ENCODE data around the gene TMPRSS13. TPM values are rescaled to one million over a fixed set of nuclear protein-coding genes. Genes with fewer than 3 reads are reported as not detected.
A peak's percentile ranks its signal among the peaks of the same experiment; 100 is the strongest.
"Not testable (repeated sequence)": the region's sequence is repeated elsewhere in the genome, so short reads cannot be mapped to it uniquely, and the experiment has no call there.

Gene TMPRSS13
- total RNA-seq, 3 donors from 2014 or later = 0.26 to 0.38 (median 0.38) TPM

- Mint-ChIP-seq H3K9me3 (no peaks in the 10 kb centered on the region), H3K4me1 (ENCODE audit: low read depth) (peaks cover 42% of the 10 kb centered on the region), H3K27me3 (ENCODE audit: low read depth) (no peaks in the 10 kb centered on the region), H3K4me3 (no peak overlapping the region), H3K36me3 (ENCODE audit: insufficient read depth) (no peaks in the 10 kb centered on the region)
- ATAC-seq (no peak), DNase-seq (no peak)
Observed at GRCh38 chr11:117928446-117929141, 608 bp downstream of the TMPRSS13 start.

GRCh38 chr11:117927926-117928325, 1.3 kb downstream of the TMPRSS13 start:
- H3K4me3 Mint-ChIP-seq = no peak overlapping the region
- H3K36me3 Mint-ChIP-seq (ENCODE audit: insufficient read depth) = no peaks in the 10 kb centered on the region
- no peak for ATAC-seq

DNA sequence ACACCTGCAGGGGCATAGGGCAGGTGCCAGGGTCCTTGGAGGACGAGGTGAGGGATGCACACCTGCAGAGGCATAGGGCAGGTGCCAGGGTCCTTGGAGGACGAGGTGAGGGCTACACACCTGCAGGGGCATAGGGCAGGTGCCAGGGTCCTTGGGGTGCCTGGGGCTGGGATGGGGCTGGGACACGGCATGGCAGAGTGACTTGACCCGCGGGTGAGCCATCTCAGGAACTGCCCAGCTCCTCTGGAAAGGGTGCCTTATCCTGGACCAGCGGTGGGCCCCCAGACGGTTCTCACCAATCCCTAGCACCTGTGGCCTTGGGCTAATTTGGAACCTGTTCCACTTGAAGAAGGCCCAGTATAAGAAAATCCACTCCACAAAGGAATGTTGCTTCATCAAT, 3.0 kb downstream of the TMPRSS13 start:
- H3K36me3 Mint-ChIP-seq (ENCODE audit: insufficient read depth); H3K27me3 Mint-ChIP-seq (ENCODE audit: low read depth); DNase-seq; H3K9me3 Mint-ChIP-seq; H3K4me3 Mint-ChIP-seq; ATAC-seq: not testable (repeated sequence)
- H3K4me1 Mint-ChIP-seq (ENCODE audit: low read depth) = peaks cover 25% of the 10 kb centered on the region

More at GRCh38 chr11:117927926-117928325, 1.3 kb downstream of the TMPRSS13 start:
- H3K9me3 Mint-ChIP-seq = no peaks in the 10 kb centered on the region
- H3K27me3 Mint-ChIP-seq (ENCODE audit: low read depth) = no peaks in the 10 kb centered on the region
- H3K4me1 Mint-ChIP-seq (ENCODE audit: low read depth) = peaks cover 41% of the 10 kb centered on the region
- DNase-seq = no peak

DNA sequence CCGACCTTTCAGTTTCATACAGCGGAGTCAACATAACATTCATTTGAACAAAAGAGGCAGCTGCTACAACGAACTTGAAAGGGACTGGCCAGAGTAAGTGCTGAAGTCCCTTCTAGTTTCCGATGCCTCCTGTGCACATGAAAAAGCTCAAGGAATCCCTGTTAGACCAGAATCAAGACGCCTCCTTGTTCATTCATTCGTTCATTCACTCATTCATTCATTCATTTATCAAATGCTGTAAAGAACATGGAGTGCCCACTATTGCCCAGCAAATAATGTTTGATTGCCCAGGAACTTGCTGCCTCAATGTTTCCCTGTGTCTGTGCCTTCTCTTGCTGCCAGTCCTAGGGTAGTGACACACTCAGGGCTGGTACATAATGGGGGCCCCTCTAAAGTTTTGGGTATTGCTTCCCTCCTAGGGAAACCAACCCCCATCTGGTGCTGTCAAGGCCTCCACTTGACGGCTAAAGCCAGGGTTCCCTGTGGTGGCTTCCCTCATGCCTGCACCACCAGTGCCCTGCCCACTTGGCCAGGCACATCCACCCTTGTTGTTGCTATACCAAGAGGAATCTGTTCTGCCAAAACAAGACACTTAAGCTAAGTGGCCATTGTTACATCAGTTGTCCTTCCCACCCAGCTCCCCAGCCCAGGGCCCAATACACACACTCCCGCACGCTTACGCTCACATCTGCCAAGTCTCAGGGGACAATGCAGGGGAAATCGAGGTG, 3.8 kb downstream of the TMPRSS13 start:
- H3K9me3 Mint-ChIP-seq = no peaks in the 10 kb centered on the region
- no peak for ATAC-seq
- H3K27me3 Mint-ChIP-seq (ENCODE audit: low read depth) = no peaks in the 10 kb centered on the region
- peaks cover 17% of the 10 kb centered on the region for H3K4me1 Mint-ChIP-seq (ENCODE audit: low read depth)
- DNase-seq = no peak
- no peaks in the 10 kb centered on the region for H3K36me3 Mint-ChIP-seq (ENCODE audit: insufficient read depth)
- H3K4me3 Mint-ChIP-seq = no peak overlapping the region

GRCh38 chr11:117924631-117925170, 4.5 kb downstream of the TMPRSS13 start:
- no peaks in the 10 kb centered on the region for H3K36me3 Mint-ChIP-seq (ENCODE audit: insufficient read depth)
- H3K9me3 Mint-ChIP-seq = no peaks in the 10 kb centered on the region
- no peak overlapping the region for H3K4me3 Mint-ChIP-seq
- peaks cover 10% of the 10 kb centered on the region for H3K4me1 Mint-ChIP-seq (ENCODE audit: low read depth)
- DNase-seq = no peak
- H3K27me3 Mint-ChIP-seq (ENCODE audit: low read depth) = no peaks in the 10 kb centered on the region
- ATAC-seq = no peak

GRCh38 chr11:117923773-117924172, 5.4 kb downstream of the TMPRSS13 start:
- no peak for DNase-seq
- ATAC-seq = no peak
- Mint-ChIP-seq H3K36me3 (ENCODE audit: insufficient read depth) (no peaks in the 10 kb centered on the region), H3K4me3 (no peak overlapping the region), H3K9me3 (no peaks in the 10 kb centered on the region), H3K27me3 (ENCODE audit: low read depth) (no peaks in the 10 kb centered on the region), H3K4me1 (ENCODE audit: low read depth) (peaks cover 13% of the 10 kb centered on the region)

- DNase-seq (no peak), ATAC-seq (no peak)
- Mint-ChIP-seq H3K9me3 (no peaks in the 10 kb centered on the region), H3K4me1 (ENCODE audit: low read depth) (peaks cover 8% of the 10 kb centered on the region), H3K27me3 (ENCODE audit: low read depth) (no peaks in the 10 kb centered on the region), H3K36me3 (ENCODE audit: insufficient read depth) (no peaks in the 10 kb centered on the region), H3K4me3 (no peak overlapping the region)
Observed at GRCh38 chr11:117923275-117923674, 5.9 kb downstream of the TMPRSS13 start.

DNA sequence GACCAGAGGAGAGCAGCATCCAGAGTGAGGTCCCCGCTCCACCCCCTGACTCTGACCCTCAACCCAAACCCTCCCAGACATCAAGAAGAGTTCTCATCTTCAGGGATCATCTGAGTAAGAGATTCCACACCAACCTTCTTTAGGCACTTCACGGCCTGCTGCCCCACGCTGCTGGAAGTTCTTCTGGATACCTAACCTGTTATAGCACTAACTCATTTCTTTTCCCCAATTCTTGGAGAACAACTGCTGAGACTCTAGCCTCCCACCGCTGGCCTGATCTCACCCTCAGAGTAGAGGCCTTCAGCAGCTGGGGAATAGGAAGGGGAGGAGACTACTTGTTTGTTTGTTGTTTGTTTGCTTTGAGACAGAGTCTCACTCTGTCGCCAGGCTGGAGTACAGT, 7.3 kb downstream of the TMPRSS13 start:
- H3K36me3 Mint-ChIP-seq (ENCODE audit: insufficient read depth) = no peaks in the 10 kb centered on the region
- ATAC-seq = no peak
- no peaks in the 10 kb centered on the region for H3K27me3 Mint-ChIP-seq (ENCODE audit: low read depth)
- no peak overlapping the region for H3K4me3 Mint-ChIP-seq
- H3K4me1 Mint-ChIP-seq (ENCODE audit: low read depth) = peaks cover 5% of the 10 kb centered on the region
- no peaks in the 10 kb centered on the region for H3K9me3 Mint-ChIP-seq
- no peak for DNase-seq

GRCh38 chr11:117921456-117921855, 7.7 kb downstream of the TMPRSS13 start:
- Mint-ChIP-seq H3K27me3 (ENCODE audit: low read depth) (no peaks in the 10 kb centered on the region), H3K9me3 (no peaks in the 10 kb centered on the region), H3K4me1 (ENCODE audit: low read depth) (peaks cover 5% of the 10 kb centered on the region), H3K36me3 (ENCODE audit: insufficient read depth) (no peaks in the 10 kb centered on the region), H3K4me3 (no peak overlapping the region)
- DNase-seq = no peak
- no peak for ATAC-seq

DNA sequence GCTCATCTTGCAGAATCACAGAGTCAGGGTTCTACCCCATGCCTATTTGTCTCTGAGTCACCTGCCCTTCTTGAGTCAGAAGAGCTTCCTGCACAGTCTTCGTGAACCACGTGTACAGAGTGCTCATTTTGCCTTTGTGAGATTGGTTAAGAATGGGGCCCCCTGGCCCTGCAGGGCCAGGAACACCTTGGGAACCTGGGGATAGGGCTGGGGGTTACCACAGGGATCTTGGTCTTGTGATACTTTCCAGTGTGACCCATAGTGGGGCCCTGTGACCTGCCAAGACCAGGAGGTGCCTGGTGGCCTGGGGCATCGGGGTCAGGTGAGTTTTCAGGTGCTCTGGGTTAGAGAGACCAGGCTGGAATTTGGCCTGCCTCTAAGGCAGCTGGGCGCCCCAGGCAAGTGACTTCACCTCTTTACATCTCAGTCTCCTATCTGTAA, 9.4 kb downstream of the TMPRSS13 start:
- Mint-ChIP-seq H3K4me1 (ENCODE audit: low read depth) (peaks cover 5% of the 10 kb centered on the region), H3K27me3 (ENCODE audit: low read depth) (no peaks in the 10 kb centered on the region), H3K9me3 (no peaks in the 10 kb centered on the region), H3K36me3 (ENCODE audit: insufficient read depth) (no peaks in the 10 kb centered on the region), H3K4me3 (no peak overlapping the region)
- DNase-seq (no peak), ATAC-seq (peak; percentile 88 to 93)

DNA sequence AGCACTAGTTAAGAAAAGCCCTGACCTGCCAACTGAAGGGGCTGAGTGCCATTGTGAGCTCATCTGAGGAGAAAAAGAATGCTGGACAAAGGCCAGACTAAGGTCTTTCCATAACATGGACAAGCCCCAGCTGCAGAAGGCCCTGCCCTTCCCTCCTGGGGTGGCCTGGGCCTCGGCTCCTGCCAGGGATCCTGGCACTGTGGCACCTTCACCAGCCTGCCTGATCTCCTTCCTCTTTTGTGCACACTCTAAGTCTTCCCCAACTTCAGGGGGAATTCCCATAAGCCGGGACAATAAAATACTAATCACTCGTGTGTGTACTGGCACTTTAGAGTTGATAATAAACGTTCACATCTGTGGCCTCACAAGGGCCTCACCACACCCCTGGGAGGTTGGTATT, 9.9 kb downstream of the TMPRSS13 start:
- H3K9me3 Mint-ChIP-seq = no peaks in the 10 kb centered on the region
- ATAC-seq (peak; percentile 13 to 19), DNase-seq (no peak)
- peaks cover 5% of the 10 kb centered on the region for H3K4me1 Mint-ChIP-seq (ENCODE audit: low read depth)
- no peak overlapping the region for H3K4me3 Mint-ChIP-seq
- no peaks in the 10 kb centered on the region for H3K27me3 Mint-ChIP-seq (ENCODE audit: low read depth)
- H3K36me3 Mint-ChIP-seq (ENCODE audit: insufficient read depth) = no peaks in the 10 kb centered on the region

- H3K4me3 Mint-ChIP-seq = no peak overlapping the region
- no peaks in the 10 kb centered on the region for H3K27me3 Mint-ChIP-seq (ENCODE audit: low read depth)
- no peaks in the 10 kb centered on the region for H3K36me3 Mint-ChIP-seq (ENCODE audit: insufficient read depth)
- no peaks in the 10 kb centered on the region for H3K9me3 Mint-ChIP-seq
- no peak for ATAC-seq
- DNase-seq = no peak
- peaks cover 5% of the 10 kb centered on the region for H3K4me1 Mint-ChIP-seq (ENCODE audit: low read depth)
Observed at GRCh38 chr11:117918366-117919255, 10.6 kb downstream of the TMPRSS13 start.

DNA sequence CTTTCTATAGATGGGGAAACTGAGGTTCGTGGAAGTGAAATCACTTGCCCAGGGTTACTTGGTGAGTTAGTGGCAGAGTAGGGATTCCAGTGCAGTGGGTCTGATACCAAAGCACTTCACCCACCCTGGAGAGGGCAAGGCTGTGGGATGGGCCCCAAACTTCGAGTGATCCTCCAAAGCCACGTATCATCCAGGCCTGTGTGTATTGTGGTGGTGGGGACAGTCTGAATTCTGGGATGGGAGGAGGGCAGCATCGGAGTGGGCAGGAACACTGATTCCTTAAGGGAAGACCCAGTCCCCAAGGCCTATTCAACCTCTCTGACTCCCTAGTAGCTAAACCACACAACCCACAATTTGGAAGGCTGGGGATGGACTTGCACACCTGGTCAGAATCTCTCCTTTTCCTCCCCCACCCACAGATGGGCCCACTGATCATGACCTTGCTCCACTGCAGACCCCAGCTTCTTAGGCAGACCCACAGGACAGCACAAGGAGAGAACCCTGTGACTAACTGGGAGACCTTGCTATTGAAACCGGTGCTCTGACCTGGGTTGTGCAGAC, 11.5 kb downstream of the TMPRSS13 start:
- Mint-ChIP-seq H3K27me3 (ENCODE audit: low read depth) (no peaks in the 10 kb centered on the region), H3K4me1 (ENCODE audit: low read depth) (peaks cover 5% of the 10 kb centered on the region), H3K9me3 (no peaks in the 10 kb centered on the region), H3K4me3 (no peak overlapping the region), H3K36me3 (ENCODE audit: insufficient read depth) (no peaks in the 10 kb centered on the region)
- DNase-seq (no peak), ATAC-seq (no peak)

DNA sequence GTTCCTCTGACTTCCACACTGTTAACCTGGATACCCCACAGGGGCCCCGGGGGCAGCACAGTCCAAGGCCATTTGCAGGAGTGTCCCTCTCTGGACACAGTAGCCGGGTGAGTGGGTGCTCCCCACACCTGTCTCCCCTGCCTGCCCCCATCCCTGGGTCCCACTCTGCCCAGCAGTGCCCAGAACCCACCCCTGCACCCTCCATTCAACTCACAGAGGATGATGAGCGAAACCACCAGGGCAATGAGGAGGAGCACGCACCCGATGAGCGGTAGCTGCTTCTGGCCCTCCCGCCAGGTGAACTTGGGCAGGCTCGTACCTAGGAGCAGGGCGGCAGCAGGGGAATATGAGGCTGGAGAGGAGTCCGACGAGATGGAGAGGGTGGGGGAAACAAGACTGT, 12.2 kb downstream of the TMPRSS13 start:
- Mint-ChIP-seq H3K27me3 (ENCODE audit: low read depth) (no peaks in the 10 kb centered on the region), H3K4me1 (ENCODE audit: low read depth) (peaks cover 5% of the 10 kb centered on the region), H3K36me3 (ENCODE audit: insufficient read depth) (no peaks in the 10 kb centered on the region), H3K9me3 (no peaks in the 10 kb centered on the region), H3K4me3 (no peak overlapping the region)
- ATAC-seq (no peak), DNase-seq (no peak)
